Activated T-cell treated with anti-CD3 and anti-CD28 coated beads for 24 hours (primary cell): ENCODE results near the gene NLGN2.

Experiments
- DNase-seq: peaks from one replicate; pipeline ENCODE4 v3.0.0-alpha.2; 2020; ENCODE audit warnings: low read depth

Gene NLGN2

GRCh38 chr17:7437950-7438614 lies 30.4 kb downstream of the NLGN2 start:
- peak; percentile 32 for DNase-seq

- DNase-seq: no peak
Observed at GRCh38 chr17:7438656-7439460, 31.2 kb downstream of the NLGN2 start.

GRCh38 chr17:7439462-7440112 lies 31.9 kb downstream of the NLGN2 start, which contains the start of gene FGF11:
Gene FGF11, plus strand, starts transcription at chr17:7439512. Its CDS starts 109 bp downstream, at chr17:7439621.
- DNase-seq: no peak

- no peak for DNase-seq
Observed at GRCh38 chr17:7440113-7440833, 32.6 kb downstream of the NLGN2 start.

- DNase-seq: no peak
Observed at GRCh38 chr17:7440834-7441195, 33.2 kb downstream of the NLGN2 start.

- no peak for DNase-seq
Observed at GRCh38 chr17:7441266-7441665, 33.6 kb downstream of the NLGN2 start.

GRCh38 chr17:7442142-7442541 lies 34.5 kb downstream of the NLGN2 start:
- DNase-seq: no peak

GRCh38 chr17:7443499-7444485 lies 36.1 kb downstream of the NLGN2 start:
- DNase-seq: no peak

- no peak for DNase-seq
Observed at GRCh38 chr17:7444682-7445618, 37.3 kb downstream of the NLGN2 start, which contains the start of gene CHRNB1. Gene CHRNB1, plus strand, starts transcription at chr17:7445061. Its CDS starts 67 bp downstream, at chr17:7445128.

- DNase-seq: no peak
Observed at GRCh38 chr17:7445619-7445968, 37.9 kb downstream of the NLGN2 start.

GRCh38 chr17:7448461-7448860 lies 40.8 kb downstream of the NLGN2 start:
- DNase-seq: no peak

GRCh38 chr17:7459961-7460545 lies 52.4 kb downstream of the NLGN2 start:
- DNase-seq: no peak

- no peak for DNase-seq
Observed at GRCh38 chr17:7460850-7461660, 53.4 kb downstream of the NLGN2 start.

GRCh38 chr17:7462474-7463371 lies 55.1 kb downstream of the NLGN2 start:
- no peak for DNase-seq

GRCh38 chr17:7463372-7463846 lies 55.8 kb downstream of the NLGN2 start:
- no peak for DNase-seq

GRCh38 chr17:7464081-7464480 lies 56.4 kb downstream of the NLGN2 start:
- DNase-seq: no peak

GRCh38 chr17:7465597-7466275 lies 58.1 kb downstream of the NLGN2 start:
- no peak for DNase-seq
